ENCODE data around the gene TPPP.
"Not testable (repeated sequence)": the region's sequence is repeated elsewhere in the genome, so short reads cannot be mapped to it uniquely, and the experiment has no call there.

DNA sequence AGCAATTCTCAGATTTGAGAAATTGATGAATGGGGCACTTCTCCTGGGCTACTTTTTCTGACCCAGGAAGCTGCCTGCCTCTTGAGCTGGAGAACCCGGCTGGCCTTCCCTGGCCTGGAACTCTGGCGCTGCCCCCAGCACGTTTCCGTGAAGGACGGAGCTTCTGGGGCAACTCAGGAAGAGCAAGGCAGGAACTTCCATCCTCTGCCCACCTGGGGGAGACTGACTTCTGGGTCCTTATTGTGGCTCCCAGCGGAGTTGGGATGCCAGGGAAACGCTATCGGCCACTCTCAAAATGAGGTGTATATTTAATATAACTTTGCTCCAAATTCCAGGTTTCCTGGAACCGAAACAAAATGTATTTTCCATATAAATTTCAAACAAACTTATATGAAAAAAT lies 33.9 kb upstream of the TPPP start:
- TF ChIP-seq, protein P1, sequence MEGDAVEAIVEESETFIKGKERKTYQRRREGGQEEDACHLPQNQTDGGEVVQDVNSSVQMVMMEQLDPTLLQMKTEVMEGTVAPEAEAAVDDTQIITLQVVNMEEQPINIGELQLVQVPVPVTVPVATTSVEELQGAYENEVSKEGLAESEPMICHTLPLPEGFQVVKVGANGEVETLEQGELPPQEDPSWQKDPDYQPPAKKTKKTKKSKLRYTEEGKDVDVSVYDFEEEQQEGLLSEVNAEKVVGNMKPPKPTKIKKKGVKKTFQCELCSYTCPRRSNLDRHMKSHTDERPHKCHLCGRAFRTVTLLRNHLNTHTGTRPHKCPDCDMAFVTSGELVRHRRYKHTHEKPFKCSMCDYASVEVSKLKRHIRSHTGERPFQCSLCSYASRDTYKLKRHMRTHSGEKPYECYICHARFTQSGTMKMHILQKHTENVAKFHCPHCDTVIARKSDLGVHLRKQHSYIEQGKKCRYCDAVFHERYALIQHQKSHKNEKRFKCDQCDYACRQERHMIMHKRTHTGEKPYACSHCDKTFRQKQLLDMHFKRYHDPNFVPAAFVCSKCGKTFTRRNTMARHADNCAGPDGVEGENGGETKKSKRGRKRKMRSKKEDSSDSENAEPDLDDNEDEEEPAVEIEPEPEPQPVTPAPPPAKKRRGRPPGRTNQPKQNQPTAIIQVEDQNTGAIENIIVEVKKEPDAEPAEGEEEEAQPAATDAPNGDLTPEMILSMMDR (IDR thresholded peaks at IDR 0.05; ENCODE audit: low read depth, low read length), result not testable (repeated sequence)
- not testable (repeated sequence) for TF ChIP-seq EZH2phosphoT487 (IDR thresholded peaks at IDR 0.05; ENCODE audit: low read depth)

Measured in OCI-LY3 (cell line).